Liver (tissue), 3 donors: ENCODE measurements around the gene GRIN2C.

Source experiments
- CTCF ChIP-seq: fragments of 150-350 bp; IDR thresholded peaks from 2 replicates; pipeline ENCODE4 v1.5.1; 2017; ENCODE audit warnings: improper control_type of control experiment, low read depth, low read length; ENCODE audit not compliant: missing input control
- FOXA1 ChIP-seq: IDR thresholded peaks from 2 replicates; pipeline ENCODE4 v1.6.1; 2016; ENCODE audit warnings: antibody characterized with exemption
- GABPA ChIP-seq, 2 donors: IDR thresholded peaks in 1 of 2; conservative IDR thresholded peaks in 1 of 2; 2 replicates each; pipeline ENCODE4 v1.6.1; 2016; ENCODE audit warnings: antibody characterized with exemption in 2 of 2, mild to moderate bottlenecking in 1 of 2, moderate library complexity in 1 of 2
- HNF4A ChIP-seq, 2 donors: conservative IDR thresholded peaks; 2 replicates each; pipeline ENCODE4 v1.6.1; 2016; ENCODE audit warnings: antibody characterized with exemption in 2 of 2, mild to moderate bottlenecking in 2 of 2
- MAX ChIP-seq: IDR thresholded peaks from 2 replicates; pipeline ENCODE4 v1.6.1; 2016; ENCODE audit warnings: antibody characterized with exemption
- SP1 ChIP-seq: IDR thresholded peaks from 2 replicates; pipeline ENCODE4 v1.6.1; 2018; ENCODE audit warnings: antibody characterized with exemption, mild to moderate bottlenecking
- TAF1 ChIP-seq: conservative IDR thresholded peaks from 2 replicates; pipeline ENCODE4 v1.6.1; 2016; ENCODE audit warnings: antibody characterized with exemption, mild to moderate bottlenecking
- YY1 ChIP-seq: IDR thresholded peaks from 2 replicates; pipeline ENCODE4 v1.6.1; 2016; ENCODE audit warnings: antibody characterized with exemption, mild to moderate bottlenecking
- donor health status: healthy.
- donor health status: healthy.

GRCh38 chr17:74901353-74902135 is 41.9 kb upstream of the GRIN2C start:
- TF ChIP-seq CTCF (no peak), MAX (no peak), TAF1 (no peak), YY1 (no peak), FOXA1 (no peak), GABPA (IDR thresholded peaks at IDR 0.05 in 1 of 2, conservative IDR thresholded peaks at IDR 0.05 in 1 of 2) (no peak), SP1 (no peak), HNF4A (conservative IDR thresholded peaks at IDR 0.05) (no peak)
